GM10847 (cell line): ENCODE results near the gene PRR33.

ENCODE experiments used
- POLR2A ChIP-seq: IDR thresholded peaks from 2 replicates; pipeline ENCODE4 v1.6.1; 2011; ENCODE audit not compliant: insufficient read length; ENCODE audit errors: extremely low read depth

PRR33 gene

GRCh38 chr11:1891831-1892115 is at the start of gene PRR33:
Gene PRR33 (minus strand): TSS chr11:1891895. CDS start chr11:1890584, 1,311 bp downstream.
- TF ChIP-seq POLR2A: no peak

GRCh38 chr11:1939006-1939625 is 47.4 kb upstream of the PRR33 start:
- no peak for TF ChIP-seq POLR2A

GRCh38 chr11:1938343-1939005 is 46.8 kb upstream of the PRR33 start:
- TF ChIP-seq POLR2A: no peak

DNA sequence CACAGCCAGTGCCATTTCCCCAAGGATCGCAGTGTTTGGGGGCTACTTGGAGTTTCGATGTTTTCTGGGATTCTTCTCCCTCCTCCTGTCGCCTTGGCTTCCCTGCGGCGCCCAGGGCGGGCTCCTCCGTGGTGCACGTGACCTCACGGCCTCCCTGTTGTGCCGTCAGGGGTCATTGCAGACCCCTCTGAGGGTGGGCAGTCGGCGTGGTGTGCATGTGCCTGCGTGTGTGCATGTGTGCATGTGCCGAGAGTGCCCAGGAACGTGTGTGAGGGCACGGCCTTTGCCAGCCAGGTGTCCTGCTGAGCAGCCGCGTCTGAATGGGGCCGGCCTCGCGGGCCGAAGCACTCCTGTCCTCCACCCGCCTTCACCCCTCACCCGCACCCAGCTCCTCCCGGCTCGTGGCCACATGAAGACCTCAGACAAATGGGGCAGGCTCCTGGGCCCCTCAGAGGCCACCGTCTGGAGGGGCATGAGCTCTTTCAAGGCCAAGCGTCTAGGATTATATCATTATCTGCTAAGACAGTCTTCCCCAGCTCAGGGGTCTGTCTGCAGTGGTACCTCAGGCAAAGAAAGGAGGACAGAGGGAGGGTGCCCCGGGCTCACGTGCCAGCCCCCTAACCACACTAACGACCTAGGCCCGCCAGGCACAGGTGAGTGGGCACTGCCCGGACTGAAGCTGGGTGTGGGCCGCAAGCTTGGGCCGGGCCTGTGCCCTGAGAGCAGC is 46.1 kb upstream of the PRR33 start:
- TF ChIP-seq POLR2A: no peak

DNA sequence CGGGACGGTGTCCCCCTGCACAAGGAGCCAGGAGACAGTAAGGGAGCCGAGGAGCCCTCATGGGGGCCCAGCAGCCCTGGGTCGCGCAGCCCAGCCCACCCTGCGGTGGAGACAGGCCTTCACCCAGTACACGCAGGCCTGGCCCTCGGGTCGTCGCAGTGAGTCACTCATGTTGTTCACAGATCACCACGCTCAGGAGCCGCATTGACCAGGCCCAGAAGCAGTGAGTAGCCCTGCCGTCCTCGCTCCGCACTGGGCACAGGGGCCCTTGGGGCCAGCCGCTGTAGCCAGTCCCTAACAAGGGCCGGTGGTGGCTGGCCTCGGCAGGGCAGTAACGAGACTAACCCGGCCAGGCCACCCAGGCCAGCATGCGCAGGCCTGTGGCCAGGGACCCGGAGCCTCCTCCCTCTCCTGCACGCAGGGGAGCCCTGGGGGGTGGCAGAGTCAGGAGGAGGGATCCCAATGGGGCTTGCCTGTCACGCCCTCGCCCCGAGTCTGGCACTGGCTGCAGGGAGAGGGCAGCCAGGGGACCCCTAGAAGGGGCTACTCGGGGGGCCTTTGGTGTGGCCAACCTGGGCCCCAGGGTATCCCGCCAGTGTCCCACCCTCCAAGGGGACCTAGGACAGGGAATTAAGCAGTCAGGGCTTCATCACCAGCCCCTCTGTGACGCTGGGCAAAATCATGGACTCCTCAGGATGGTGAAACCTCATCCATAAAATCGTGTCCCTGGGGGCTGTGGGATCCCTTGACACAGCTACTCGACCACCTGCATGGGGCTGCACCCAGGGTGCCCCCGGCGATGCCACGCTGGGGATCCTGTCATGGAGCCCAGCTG is 45.3 kb upstream of the PRR33 start:
- no peak for TF ChIP-seq POLR2A

DNA sequence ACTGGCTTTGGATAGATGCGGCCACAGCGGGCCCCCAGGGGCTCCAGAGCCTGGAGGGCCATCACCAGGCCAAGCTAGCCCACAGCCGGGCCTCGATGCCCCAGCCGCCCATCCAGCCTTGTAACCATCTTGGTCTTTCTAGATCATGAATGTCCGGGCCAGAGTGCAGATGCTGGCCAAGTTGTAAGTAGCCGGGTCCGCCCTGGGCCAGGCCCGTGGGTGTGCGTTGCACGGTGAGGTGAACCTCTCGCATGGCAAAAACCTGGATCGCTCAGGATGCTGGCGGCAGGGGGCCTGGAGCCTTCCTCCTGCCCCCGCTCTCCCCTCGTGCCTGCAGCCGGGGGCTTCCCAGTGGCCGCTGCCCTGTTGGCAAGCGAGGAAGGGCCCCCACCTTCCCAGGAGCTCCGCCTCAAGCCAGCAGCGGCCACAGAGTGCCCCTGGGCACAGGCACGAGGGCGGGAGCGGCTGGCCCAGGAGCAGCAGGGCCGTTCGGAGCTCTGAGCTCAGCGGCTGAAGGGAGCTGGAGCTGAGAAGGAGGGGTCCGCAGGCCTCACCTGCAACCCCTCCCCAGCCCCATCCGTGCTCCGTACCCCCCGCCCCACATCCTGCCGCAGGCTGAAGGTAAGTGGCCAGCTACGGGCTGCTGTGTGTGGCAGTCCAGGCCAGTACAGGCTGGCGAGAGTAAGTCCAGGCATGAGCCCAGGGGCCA is 44.5 kb upstream of the PRR33 start:
- no peak for TF ChIP-seq POLR2A

DNA sequence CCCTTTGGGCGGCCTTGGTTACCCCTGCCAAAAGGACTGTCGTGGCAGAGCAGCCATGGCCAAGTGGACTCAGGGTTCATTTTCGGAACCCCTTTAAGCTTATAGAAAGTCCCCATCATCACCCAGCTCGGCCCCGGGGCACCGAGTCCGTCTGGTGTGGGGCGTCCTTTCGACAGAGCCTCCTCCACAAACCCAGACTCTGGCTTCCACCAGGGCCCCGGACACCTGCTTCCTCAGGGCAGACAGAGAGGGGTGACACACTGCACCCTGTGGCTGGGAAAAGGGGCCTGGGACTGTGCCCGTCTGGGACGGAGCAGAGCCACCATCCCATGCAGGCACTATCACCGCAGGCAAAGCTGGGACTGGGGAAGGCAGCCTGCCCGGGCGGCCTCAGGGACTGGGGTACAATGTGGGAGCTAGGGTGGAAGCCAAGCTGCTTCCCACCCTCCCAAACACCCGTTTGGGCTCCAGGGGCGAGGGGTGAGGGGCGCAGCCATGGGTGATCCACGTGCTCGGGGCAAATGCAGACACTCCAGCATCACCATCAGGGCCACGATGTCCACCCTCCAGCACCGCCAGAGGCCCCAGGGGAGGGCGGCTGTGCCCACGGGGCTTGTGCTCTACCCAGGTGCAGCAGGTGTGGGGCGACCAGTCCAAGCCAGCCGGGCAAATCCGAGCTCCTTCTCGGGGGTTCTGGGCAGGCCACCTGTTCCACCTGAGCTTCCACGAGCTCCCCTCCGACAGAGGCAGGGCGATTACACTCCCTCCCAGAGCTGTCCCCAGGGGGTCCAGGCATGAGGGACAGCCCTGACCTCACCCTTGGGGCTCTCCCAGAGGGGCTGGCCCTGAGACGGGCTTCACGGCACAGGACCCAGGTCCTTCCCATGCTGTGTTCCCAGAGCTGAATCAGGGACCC is 43.7 kb upstream of the PRR33 start:
- TF ChIP-seq POLR2A: no peak

- no peak for TF ChIP-seq POLR2A
Measured at GRCh38 chr11:1934335-1935155, 42.9 kb upstream of the PRR33 start.

DNA sequence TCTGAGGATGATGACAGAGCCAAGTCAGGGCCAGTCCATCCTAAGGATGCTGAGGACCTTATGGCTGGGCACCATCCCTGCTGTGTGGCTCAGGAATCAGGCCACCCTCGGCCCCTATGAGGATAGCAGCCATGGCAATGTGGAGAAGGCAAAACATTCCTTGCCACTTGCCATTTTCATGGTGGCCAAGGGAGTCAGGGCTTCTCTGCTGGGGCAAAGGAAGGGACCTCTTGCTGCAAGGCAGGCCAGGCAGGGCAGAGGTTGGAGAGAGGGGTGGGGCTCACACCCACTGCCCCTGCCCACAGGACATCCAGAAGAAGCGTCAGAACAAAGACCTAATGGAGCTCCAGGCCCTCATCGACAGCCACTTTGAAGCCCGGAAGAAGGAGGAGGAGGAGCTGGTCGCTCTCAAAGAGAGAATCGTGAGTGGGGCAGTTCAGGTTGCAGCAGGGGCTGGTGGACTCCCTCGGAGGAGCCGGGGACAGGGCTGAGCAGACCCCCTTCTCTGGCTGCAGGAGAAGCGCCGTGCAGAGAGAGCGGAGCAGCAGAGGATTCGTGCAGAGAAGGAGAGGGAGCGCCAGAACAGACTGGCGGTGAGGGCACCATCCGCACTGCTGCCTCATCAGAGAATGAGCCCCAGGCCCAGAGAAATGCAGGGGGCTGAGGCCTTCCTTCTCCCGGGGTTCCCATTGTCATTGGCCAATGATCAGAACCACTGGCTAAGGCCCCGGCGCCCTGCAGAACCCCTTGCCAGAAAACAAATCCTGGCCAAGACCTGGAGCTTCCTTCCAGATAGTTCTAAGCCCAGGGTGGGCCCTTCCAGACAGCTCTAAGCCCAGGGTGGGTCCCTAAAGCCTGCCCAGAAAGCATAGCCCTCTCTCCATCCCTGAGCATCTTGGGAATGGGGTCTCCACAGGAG is 42.0 kb upstream of the PRR33 start:
- TF ChIP-seq POLR2A: no peak

DNA sequence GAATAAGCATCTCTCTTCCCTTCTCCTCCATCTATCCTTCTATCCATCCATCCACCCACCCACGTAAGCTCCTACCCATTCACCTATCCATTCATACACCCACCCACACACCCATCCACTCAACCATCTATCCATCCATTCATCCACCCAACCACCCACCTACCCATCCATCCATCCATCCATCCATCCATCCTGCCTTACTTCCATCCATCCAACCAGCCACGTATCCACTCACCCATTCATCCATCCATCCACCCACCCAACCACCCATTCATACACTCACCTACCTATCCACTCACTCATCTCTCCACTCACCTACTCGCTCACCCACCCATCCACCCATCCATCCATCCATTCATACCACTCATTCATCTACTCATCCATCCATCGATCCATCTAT is 41.0 kb upstream of the PRR33 start:
- no peak for TF ChIP-seq POLR2A

- TF ChIP-seq POLR2A: no peak
Measured at GRCh38 chr11:1932105-1932480, 40.4 kb upstream of the PRR33 start.
